HepG2 (cell line): ENCODE measurements around the gene SAPCD1. TPM values are rescaled to one million over a fixed set of nuclear protein-coding genes. Genes with fewer than 3 reads are reported as not detected.
A peak's percentile ranks its signal among the peaks of the same experiment; 100 is the strongest.

Source experiments
- AKAP8 ChIP-seq: sonication (generic); formaldehyde crosslinking; IDR thresholded peaks from 2 replicates; pipeline ENCODE4 v1.5.1; 2020; ENCODE audit warnings: mild to moderate bottlenecking, missing genetic modification reagents
- ATF7 ChIP-seq, 2 experiments: fragments of 450-650 bp in 1 of 2; sonication (generic) in 1 of 2; formaldehyde crosslinking in 1 of 2; IDR thresholded peaks; 2 replicates each; pipeline versions ENCODE4 v1.4.0 to v1.6.1; 2016 to 2020; ENCODE audit warnings: antibody characterized with exemption in 1 of 2, mild to moderate bottlenecking in 1 of 2, missing genetic modification reagents in 1 of 2
- FOXM1 ChIP-seq: sonication (generic); formaldehyde crosslinking; IDR thresholded peaks from 2 replicates; pipeline ENCODE4 v1.5.0; 2020; ENCODE audit warnings: missing genetic modification reagents
- FOXP1 ChIP-seq, 2 experiments: fragments of 450-650 bp in 1 of 2; IDR thresholded peaks; 2 replicates each; pipeline ENCODE4 v1.6.1; 2017 to 2018; ENCODE audit warnings: antibody characterized with exemption in 1 of 2
- MXD3 ChIP-seq: IDR thresholded peaks from 2 replicates; pipeline ENCODE4 v1.6.1; 2016; ENCODE audit warnings: mild to moderate bottlenecking, missing biosample characterization, missing genetic modification reagents
- UBTF ChIP-seq: sonication (generic); formaldehyde crosslinking; IDR thresholded peaks from 2 replicates; pipeline ENCODE4 v1.4.0; 2020; ENCODE audit warnings: mild to moderate bottlenecking, missing genetic modification reagents
- ZMYM4 ChIP-seq: sonication (generic); formaldehyde crosslinking; IDR thresholded peaks from 2 replicates; pipeline ENCODE4 v1.8.1; 2023; ENCODE audit warnings: mild to moderate bottlenecking, missing genetic modification reagents
- ZNF335 ChIP-seq: sonication (generic); formaldehyde crosslinking; IDR thresholded peaks from 2 replicates; pipeline ENCODE4 v1.4.0; 2020; ENCODE audit warnings: missing genetic modification reagents
- ZSCAN31 ChIP-seq: sonication (generic); formaldehyde crosslinking; IDR thresholded peaks from 2 replicates; pipeline ENCODE4 v1.5.0; 2020; ENCODE audit warnings: low read depth, mild to moderate bottlenecking, missing genetic modification reagents
- ZUFSP ChIP-seq: sonication (generic); formaldehyde crosslinking; IDR thresholded peaks from 2 replicates; pipeline ENCODE4 v1.9.0; 2021; ENCODE audit warnings: missing genetic modification reagents, mild to moderate bottlenecking, borderline replicate concordance
- polyA plus RNA-seq, 8 experiments: library from polyadenylated mRNA; depleted of rRNA in 3 of 8; stranded (reverse) in 7 of 8; unstranded in 1 of 8; fragments of >200 nt; fragmentation: Illumina TruSeq in 4 of 8; extraction: Trizol in 4 of 8; gene quantifications; 2 replicates each; pipeline versions ENCODE4 v1.2.1 to v1.2.3, GENCODE V29; 2011 to 2016; ENCODE audit warnings: low read depth in 4 of 8, missing spikeins in 1 of 8, mixed read lengths in 1 of 8; ENCODE audit not compliant: insufficient read depth in 1 of 8
- total RNA-seq, 5 experiments: library from RNA; depleted of rRNA; stranded (reverse); fragments of >200 nt; fragmentation: Illumina TruSeq; extraction: Trizol; gene quantifications; 2 replicates each; pipeline ENCODE4 v1.2.3, GENCODE V29; 2016; ENCODE audit warnings: low read depth in 1 of 5
- TF ChIP-seq, protein P1 (sequence below): sonication (generic); formaldehyde crosslinking; IDR thresholded peaks from 2 replicates; pipeline ENCODE4 v1.8.1; 2023; ENCODE audit warnings: missing genetic modification reagents, inconsistent platforms, borderline replicate concordance
- TF ChIP-seq, protein P2 (sequence below): sonication (generic); formaldehyde crosslinking; IDR thresholded peaks from 2 replicates; pipeline ENCODE4 v1.4.0; 2020; ENCODE audit warnings: missing genetic modification reagents, mild to moderate bottlenecking, borderline replicate concordance
- TF ChIP-seq, protein P3 (sequence below): IDR thresholded peaks from 2 replicates; pipeline ENCODE4 v1.6.1; 2016; ENCODE audit warnings: low read depth, missing genetic modification reagents, missing compliant biosample characterization

SAPCD1 gene
- total and polyA plus RNA-seq, 2 of the 13 experiments (the other 11 are each of a cell fraction or from before 2014, with no cell fraction given): 2.5 to 3.9 TPM

DNA sequence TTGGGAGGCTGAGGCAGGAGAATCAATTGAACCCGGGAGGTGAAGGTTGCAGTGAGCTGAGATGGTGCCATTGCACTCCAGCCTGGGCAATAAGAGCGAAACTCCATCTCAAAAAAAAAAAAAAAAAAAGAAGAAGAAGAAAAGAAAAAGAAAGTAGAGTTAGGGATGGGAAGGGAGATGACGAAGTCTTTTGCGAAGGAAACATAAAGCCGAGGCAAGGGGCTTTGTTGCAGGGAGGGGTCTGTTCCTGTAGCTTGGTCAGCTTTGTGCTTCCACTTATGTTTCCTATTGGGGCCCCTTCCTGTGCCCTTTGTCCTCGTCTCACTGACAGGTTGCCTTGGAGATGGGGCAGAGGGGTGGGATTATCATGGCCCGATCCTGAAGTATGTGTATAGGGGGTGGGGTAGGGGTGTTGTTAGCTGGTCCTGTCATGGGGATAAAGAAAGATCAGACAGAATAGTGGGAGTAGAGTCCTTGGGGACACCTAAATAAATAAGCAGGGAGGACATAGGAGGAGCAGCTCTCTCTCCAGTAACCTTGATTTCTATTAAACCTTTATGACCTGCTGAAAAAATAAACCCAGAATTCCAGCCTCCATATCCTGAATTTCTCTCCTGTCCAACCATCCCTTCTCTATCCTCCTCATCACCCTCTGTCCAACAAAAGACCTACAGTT, 25.0 kb upstream of the SAPCD1 start (continued):
- TF ChIP-seq, protein P1, sequence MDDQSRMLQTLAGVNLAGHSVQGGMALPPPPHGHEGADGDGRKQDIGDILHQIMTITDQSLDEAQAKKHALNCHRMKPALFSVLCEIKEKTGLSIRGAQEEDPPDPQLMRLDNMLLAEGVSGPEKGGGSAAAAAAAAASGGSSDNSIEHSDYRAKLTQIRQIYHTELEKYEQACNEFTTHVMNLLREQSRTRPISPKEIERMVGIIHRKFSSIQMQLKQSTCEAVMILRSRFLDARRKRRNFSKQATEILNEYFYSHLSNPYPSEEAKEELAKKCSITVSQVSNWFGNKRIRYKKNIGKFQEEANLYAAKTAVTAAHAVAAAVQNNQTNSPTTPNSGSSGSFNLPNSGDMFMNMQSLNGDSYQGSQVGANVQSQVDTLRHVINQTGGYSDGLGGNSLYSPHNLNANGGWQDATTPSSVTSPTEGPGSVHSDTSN (CRISPR knock-in tag): 0 out of 2 replicates have a peak, but pooled peaks have one; percentile 25
- TF ChIP-seq FOXP1 (IDR thresholded peaks at IDR 0.05): peak; percentile 47; the same call in 1 of the 2 replicates
- peak; percentile 83 for TF ChIP-seq FOXP1 (CRISPR knock-in tag; IDR thresholded peaks at IDR 0.05)
- no peak; the same call in 1 of the 2 replicates for TF ChIP-seq ZMYM4 (CRISPR knock-in tag)
- TF ChIP-seq ZSCAN31 (CRISPR knock-in tag): 0 out of 2 replicates have a peak, but pooled peaks have one; percentile 7
- TF ChIP-seq, protein P2, sequence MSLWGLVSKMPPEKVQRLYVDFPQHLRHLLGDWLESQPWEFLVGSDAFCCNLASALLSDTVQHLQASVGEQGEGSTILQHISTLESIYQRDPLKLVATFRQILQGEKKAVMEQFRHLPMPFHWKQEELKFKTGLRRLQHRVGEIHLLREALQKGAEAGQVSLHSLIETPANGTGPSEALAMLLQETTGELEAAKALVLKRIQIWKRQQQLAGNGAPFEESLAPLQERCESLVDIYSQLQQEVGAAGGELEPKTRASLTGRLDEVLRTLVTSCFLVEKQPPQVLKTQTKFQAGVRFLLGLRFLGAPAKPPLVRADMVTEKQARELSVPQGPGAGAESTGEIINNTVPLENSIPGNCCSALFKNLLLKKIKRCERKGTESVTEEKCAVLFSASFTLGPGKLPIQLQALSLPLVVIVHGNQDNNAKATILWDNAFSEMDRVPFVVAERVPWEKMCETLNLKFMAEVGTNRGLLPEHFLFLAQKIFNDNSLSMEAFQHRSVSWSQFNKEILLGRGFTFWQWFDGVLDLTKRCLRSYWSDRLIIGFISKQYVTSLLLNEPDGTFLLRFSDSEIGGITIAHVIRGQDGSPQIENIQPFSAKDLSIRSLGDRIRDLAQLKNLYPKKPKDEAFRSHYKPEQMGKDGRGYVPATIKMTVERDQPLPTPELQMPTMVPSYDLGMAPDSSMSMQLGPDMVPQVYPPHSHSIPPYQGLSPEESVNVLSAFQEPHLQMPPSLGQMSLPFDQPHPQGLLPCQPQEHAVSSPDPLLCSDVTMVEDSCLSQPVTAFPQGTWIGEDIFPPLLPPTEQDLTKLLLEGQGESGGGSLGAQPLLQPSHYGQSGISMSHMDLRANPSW (CRISPR knock-in tag): no peak
- TF ChIP-seq ZNF335: peak; percentile 53
- no peak for TF ChIP-seq UBTF (CRISPR knock-in tag)
- 0 out of 2 replicates have a peak, but pooled peaks have one; percentile 16 for TF ChIP-seq MXD3 (CRISPR knock-in tag)
- TF ChIP-seq FOXM1 (CRISPR knock-in tag): no peak
- no peak for TF ChIP-seq AKAP8
- no peak for TF ChIP-seq ATF7 (IDR thresholded peaks at IDR 0.05)
- no peak; the same call in 1 of the 2 replicates for TF ChIP-seq ATF7 (CRISPR knock-in tag; IDR thresholded peaks at IDR 0.05)
- TF ChIP-seq ZUFSP (CRISPR knock-in tag): no peak
- TF ChIP-seq, protein P3, sequence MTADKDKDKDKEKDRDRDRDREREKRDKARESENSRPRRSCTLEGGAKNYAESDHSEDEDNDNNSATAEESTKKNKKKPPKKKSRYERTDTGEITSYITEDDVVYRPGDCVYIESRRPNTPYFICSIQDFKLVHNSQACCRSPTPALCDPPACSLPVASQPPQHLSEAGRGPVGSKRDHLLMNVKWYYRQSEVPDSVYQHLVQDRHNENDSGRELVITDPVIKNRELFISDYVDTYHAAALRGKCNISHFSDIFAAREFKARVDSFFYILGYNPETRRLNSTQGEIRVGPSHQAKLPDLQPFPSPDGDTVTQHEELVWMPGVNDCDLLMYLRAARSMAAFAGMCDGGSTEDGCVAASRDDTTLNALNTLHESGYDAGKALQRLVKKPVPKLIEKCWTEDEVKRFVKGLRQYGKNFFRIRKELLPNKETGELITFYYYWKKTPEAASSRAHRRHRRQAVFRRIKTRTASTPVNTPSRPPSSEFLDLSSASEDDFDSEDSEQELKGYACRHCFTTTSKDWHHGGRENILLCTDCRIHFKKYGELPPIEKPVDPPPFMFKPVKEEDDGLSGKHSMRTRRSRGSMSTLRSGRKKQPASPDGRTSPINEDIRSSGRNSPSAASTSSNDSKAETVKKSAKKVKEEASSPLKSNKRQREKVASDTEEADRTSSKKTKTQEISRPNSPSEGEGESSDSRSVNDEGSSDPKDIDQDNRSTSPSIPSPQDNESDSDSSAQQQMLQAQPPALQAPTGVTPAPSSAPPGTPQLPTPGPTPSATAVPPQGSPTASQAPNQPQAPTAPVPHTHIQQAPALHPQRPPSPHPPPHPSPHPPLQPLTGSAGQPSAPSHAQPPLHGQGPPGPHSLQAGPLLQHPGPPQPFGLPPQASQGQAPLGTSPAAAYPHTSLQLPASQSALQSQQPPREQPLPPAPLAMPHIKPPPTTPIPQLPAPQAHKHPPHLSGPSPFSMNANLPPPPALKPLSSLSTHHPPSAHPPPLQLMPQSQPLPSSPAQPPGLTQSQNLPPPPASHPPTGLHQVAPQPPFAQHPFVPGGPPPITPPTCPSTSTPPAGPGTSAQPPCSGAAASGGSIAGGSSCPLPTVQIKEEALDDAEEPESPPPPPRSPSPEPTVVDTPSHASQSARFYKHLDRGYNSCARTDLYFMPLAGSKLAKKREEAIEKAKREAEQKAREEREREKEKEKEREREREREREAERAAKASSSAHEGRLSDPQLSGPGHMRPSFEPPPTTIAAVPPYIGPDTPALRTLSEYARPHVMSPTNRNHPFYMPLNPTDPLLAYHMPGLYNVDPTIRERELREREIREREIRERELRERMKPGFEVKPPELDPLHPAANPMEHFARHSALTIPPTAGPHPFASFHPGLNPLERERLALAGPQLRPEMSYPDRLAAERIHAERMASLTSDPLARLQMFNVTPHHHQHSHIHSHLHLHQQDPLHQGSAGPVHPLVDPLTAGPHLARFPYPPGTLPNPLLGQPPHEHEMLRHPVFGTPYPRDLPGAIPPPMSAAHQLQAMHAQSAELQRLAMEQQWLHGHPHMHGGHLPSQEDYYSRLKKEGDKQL (CRISPR knock-in tag): peak; percentile 77
